IPS-18a (cell line): ENCODE results near the gene APOC3.

Experiments
- H3K27ac ChIP-seq: one replicate; pipeline ENCODE4 v1.5.1; 2013; ENCODE audit warnings: low read length
- H3K27me3 ChIP-seq: one replicate; pipeline ENCODE4 v1.6.1; 2013; ENCODE audit warnings: mild to moderate bottlenecking, low read length; ENCODE audit not compliant: control insufficient read depth, insufficient read depth
- H3K36me3 ChIP-seq: one replicate; pipeline ENCODE4 v1.6.1; 2013; ENCODE audit warnings: low read depth, low read length; ENCODE audit not compliant: control insufficient read depth
- H3K4me1 ChIP-seq: one replicate; pipeline ENCODE4 v1.6.1; 2013; ENCODE audit warnings: low read depth, low read length; ENCODE audit not compliant: control insufficient read depth
- H3K4me3 ChIP-seq: one replicate; pipeline ENCODE4 v1.5.1; 2013; ENCODE audit warnings: low read length
- H3K9ac ChIP-seq: one replicate; pipeline ENCODE4 v1.6.1; 2013; ENCODE audit warnings: mild to moderate bottlenecking, low read length, moderate library complexity
- H3K9me3 ChIP-seq: one replicate; pipeline ENCODE4 v1.6.1; 2013; ENCODE audit warnings: low read depth, low read length; ENCODE audit not compliant: control insufficient read depth

Gene APOC3

GRCh38 chr11:116871248-116871647 is 41.5 kb downstream of the APOC3 start:
- H3K27ac ChIP-seq = no peak overlapping the region
- H3K4me1 ChIP-seq = no peaks in the 10 kb centered on the region
- H3K9ac ChIP-seq = no peak overlapping the region
- H3K27me3 ChIP-seq = no peaks in the 10 kb centered on the region
- H3K4me3 ChIP-seq = no peak overlapping the region
- no peaks in the 10 kb centered on the region for H3K9me3 ChIP-seq
- H3K36me3 ChIP-seq = peaks cover 73% of the 10 kb centered on the region

- no peaks in the 10 kb centered on the region for H3K27me3 ChIP-seq
- no peak overlapping the region for H3K4me3 ChIP-seq
- H3K36me3 ChIP-seq = peaks cover 57% of the 10 kb centered on the region
- H3K4me1 ChIP-seq = no peaks in the 10 kb centered on the region
- H3K27ac ChIP-seq = no peak overlapping the region
- no peak overlapping the region for H3K9ac ChIP-seq
- no peaks in the 10 kb centered on the region for H3K9me3 ChIP-seq
Observed at GRCh38 chr11:116873381-116873780, 43.7 kb downstream of the APOC3 start.

GRCh38 chr11:116874251-116874650 is 44.5 kb downstream of the APOC3 start:
- H3K9ac ChIP-seq = no peak overlapping the region
- no peaks in the 10 kb centered on the region for H3K27me3 ChIP-seq
- H3K4me1 ChIP-seq = no peaks in the 10 kb centered on the region
- peaks cover 53% of the 10 kb centered on the region for H3K36me3 ChIP-seq
- H3K4me3 ChIP-seq = no peak overlapping the region
- H3K9me3 ChIP-seq = no peaks in the 10 kb centered on the region
- no peak overlapping the region for H3K27ac ChIP-seq

GRCh38 chr11:116875194-116875593 is 45.5 kb downstream of the APOC3 start:
- H3K27ac ChIP-seq = no peak overlapping the region
- no peak overlapping the region for H3K4me3 ChIP-seq
- H3K4me1 ChIP-seq = no peaks in the 10 kb centered on the region
- no peaks in the 10 kb centered on the region for H3K27me3 ChIP-seq
- H3K9ac ChIP-seq = no peak overlapping the region
- peaks cover 43% of the 10 kb centered on the region for H3K36me3 ChIP-seq
- no peaks in the 10 kb centered on the region for H3K9me3 ChIP-seq

- H3K27me3 ChIP-seq = no peaks in the 10 kb centered on the region
Observed at GRCh38 chr11:116876656-116877055, 46.9 kb downstream of the APOC3 start.

GRCh38 chr11:116879800-116880625 is 50.3 kb downstream of the APOC3 start:
- Histone ChIP-seq H3K4me1 (no peaks in the 10 kb centered on the region), H3K36me3 (peaks cover 4% of the 10 kb centered on the region), H3K27me3 (no peaks in the 10 kb centered on the region), H3K9me3 (no peaks in the 10 kb centered on the region), H3K27ac (no peak overlapping the region), H3K4me3 (no peak overlapping the region), H3K9ac (no peak overlapping the region)

More at GRCh38 chr11:116876656-116877055, 46.9 kb downstream of the APOC3 start:
- Histone ChIP-seq H3K27ac (no peak overlapping the region), H3K9me3 (no peaks in the 10 kb centered on the region), H3K4me3 (no peak overlapping the region), H3K9ac (no peak overlapping the region), H3K36me3 (peaks cover 30% of the 10 kb centered on the region), H3K4me1 (no peaks in the 10 kb centered on the region)

- Histone ChIP-seq H3K36me3 (no peaks in the 10 kb centered on the region), H3K27me3 (no peaks in the 10 kb centered on the region), H3K4me3 (no peak overlapping the region), H3K27ac (no peak overlapping the region), H3K4me1 (no peaks in the 10 kb centered on the region), H3K9me3 (no peaks in the 10 kb centered on the region), H3K9ac (no peak overlapping the region)
Observed at GRCh38 chr11:116881143-116881542, 51.4 kb downstream of the APOC3 start.

GRCh38 chr11:116882386-116882785 is 52.7 kb downstream of the APOC3 start:
- Histone ChIP-seq H3K4me3 (no peak overlapping the region), H3K36me3 (no peaks in the 10 kb centered on the region), H3K27ac (no peak overlapping the region)

More at GRCh38 chr11:116882386-116882785, 52.7 kb downstream of the APOC3 start:
- no peaks in the 10 kb centered on the region for H3K4me1 ChIP-seq
- no peaks in the 10 kb centered on the region for H3K9me3 ChIP-seq
- no peaks in the 10 kb centered on the region for H3K27me3 ChIP-seq
- H3K9ac ChIP-seq = no peak overlapping the region
